Activated naive CD4-positive, alpha-beta T cell treated with anti-CD3 and anti-CD28 coated beads for 36 hours (primary cell): Measurements from ENCODE around the gene CPE. TPM values are rescaled to one million over a fixed set of nuclear protein-coding genes. Genes with fewer than 3 reads are reported as not detected.
A peak's percentile ranks its signal among the peaks of the same experiment; 100 is the strongest.
"Not testable (repeated sequence)": the region's sequence is repeated elsewhere in the genome, so short reads cannot be mapped to it uniquely, and the experiment has no call there.

Experiments
- CTCF ChIA-PET: fragments of 350-600 bp; sonication (Branson Sonifier 250); formaldehyde crosslinking; loops from one replicate; lab custom pipeline; 2021; ENCODE audit warnings: antibody characterized with exemption; lab: Charles Lee
- DNase-seq: peaks from one replicate; pipeline ENCODE4 v3.0.0-alpha.2; 2020
- H3K27ac Mint-ChIP-seq: one replicate; pipeline ENCODE4 v1.8.0; 2021; ENCODE audit warnings: mild to moderate bottlenecking, mixed read lengths
- H3K27me3 Mint-ChIP-seq: one replicate; pipeline ENCODE4 v1.8.0; 2021; ENCODE audit warnings: low read depth, mixed read lengths
- H3K36me3 Mint-ChIP-seq: one replicate; pipeline ENCODE4 v1.8.0; 2021; ENCODE audit warnings: low read depth, mixed read lengths
- H3K4me1 Mint-ChIP-seq: one replicate; pipeline ENCODE4 v1.8.0; 2021; ENCODE audit warnings: low read depth, mixed read lengths
- H3K4me3 Mint-ChIP-seq: one replicate; pipeline ENCODE4 v1.8.0; 2021; ENCODE audit warnings: mild to moderate bottlenecking, moderate library complexity, mixed read lengths
- H3K9me3 Mint-ChIP-seq: one replicate; pipeline ENCODE4 v1.8.0; 2021; ENCODE audit warnings: mixed read lengths
- intact Hi-C: fragments of 100-400 bp; cut with micrococcal nuclease; formaldehyde crosslinking; loops from one replicate; pipeline ENCODE4 v1.15.1; 2023
- total RNA-seq, 2 experiments: library from RNA; stranded (reverse); gene quantifications; one replicate each; pipeline ENCODE4 v1.2.3, GENCODE V29; 2021

Gene CPE
- total RNA-seq, 2 experiments from 2014 or later: 0.10 TPM; not detected in 1

DNA sequence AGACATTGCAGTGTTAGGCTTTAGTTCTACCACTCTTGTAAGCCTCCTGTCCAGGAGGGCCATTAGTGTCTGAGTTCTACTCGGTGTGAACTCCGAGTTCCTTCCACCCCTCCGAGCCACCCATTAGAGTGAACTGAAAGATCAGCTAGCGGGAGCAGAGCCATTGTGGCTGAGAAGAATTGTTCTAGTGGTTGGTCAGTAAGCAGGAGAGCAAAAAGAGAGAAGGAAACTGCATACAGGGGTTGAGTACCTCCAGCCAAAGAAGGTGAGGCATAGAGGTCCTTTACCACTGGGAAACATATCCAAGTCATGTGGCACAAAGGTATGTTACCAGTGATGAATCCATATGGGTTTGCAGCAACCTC is 96.9 kb downstream of the CPE start:
- Mint-ChIP-seq H3K36me3 (no peaks in the 10 kb centered on the region), H3K27me3 (peaks cover 14% of the 10 kb centered on the region), H3K9me3 (peaks cover 6% of the 10 kb centered on the region), H3K4me3 (no peak overlapping the region), H3K4me1 (no peaks in the 10 kb centered on the region), H3K27ac (no peak overlapping the region)
- DNase-seq: no peak
- CTCF ChIA-PET: no interaction called here
- intact Hi-C loops: no loop called here

DNA sequence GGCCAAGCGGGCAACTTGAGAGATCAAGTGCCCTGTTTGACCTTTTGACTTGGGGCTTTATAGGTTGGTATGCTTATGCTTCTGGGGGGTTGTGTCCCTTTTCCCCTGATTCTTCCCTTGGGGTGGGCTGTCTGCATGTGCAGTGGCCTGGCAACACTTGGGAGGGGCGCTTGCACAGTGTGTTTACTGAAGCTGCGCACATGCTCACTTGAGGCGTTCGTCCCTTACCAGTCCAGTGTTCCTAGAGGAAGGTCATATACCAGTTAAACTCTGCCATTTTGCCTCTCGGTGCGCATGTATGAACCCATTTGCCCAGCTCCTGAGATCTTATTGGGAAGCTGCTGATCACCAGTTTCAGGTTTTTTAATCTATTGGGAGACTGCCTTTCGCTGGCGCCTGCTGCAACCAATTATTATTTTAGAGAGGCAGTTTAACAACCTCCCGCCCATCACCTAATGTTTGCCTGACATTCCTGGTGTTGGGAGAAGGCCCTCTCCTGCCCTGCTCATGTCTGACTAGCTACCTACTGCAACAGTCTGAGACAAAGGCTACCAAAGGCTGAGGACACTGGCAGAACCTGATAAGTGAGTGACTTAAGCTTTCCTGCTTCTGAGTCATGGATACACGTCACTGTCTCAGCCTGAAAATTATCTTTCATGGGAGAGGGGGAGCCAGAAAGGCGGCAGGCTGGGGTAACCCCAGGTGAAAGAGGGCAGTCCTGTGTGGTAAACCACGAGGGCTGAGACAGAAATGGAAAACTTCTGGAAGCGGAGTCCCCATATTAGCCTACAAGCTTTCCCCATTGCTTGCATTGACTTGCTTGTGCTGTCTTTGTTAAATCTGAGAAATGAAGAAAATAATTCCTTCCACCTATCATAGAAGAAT is 97.6 kb downstream of the CPE start:
- intact Hi-C loops: no loop called here
- no peak overlapping the region for H3K27ac Mint-ChIP-seq
- peaks cover 6% of the 10 kb centered on the region for H3K9me3 Mint-ChIP-seq
- peaks cover 11% of the 10 kb centered on the region for H3K27me3 Mint-ChIP-seq
- no peak overlapping the region for H3K4me3 Mint-ChIP-seq
- CTCF ChIA-PET: no interaction called here
- DNase-seq: no peak
- H3K4me1 Mint-ChIP-seq: no peaks in the 10 kb centered on the region
- H3K36me3 Mint-ChIP-seq: no peaks in the 10 kb centered on the region

DNA sequence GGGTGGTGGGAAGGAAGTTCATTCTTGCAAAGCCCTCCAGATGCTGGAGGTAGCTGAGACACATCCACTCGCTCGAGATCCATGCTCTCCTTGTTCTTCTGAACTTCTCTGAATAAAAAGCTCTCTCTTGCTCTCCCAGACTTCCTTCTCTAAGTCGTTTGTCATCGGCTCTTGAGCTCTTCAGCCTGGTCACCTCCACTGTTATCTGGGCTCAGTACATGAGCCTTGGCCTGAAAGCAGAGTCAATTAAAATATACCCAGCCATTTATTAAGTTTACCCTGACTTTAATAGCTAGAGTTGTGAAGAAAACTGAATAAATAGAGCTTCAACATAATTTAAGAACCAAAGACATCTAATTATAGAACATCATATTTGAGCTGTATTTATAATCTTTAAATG is 99.0 kb downstream of the CPE start:
- no peaks in the 10 kb centered on the region for H3K36me3 Mint-ChIP-seq
- no peak overlapping the region for H3K4me3 Mint-ChIP-seq
- H3K27ac Mint-ChIP-seq: no peak overlapping the region
- H3K9me3 Mint-ChIP-seq: peaks cover 6% of the 10 kb centered on the region
- CTCF ChIA-PET: interaction anchor here (1.2 kb wide), 1 partner anchor 346 kb away, joined by 4 read pairs; no protein-coding TSS in a partner anchor
- DNase-seq: no peak
- H3K27me3 Mint-ChIP-seq: peaks cover 10% of the 10 kb centered on the region
- intact Hi-C loops: no loop called here
- no peaks in the 10 kb centered on the region for H3K4me1 Mint-ChIP-seq

DNA sequence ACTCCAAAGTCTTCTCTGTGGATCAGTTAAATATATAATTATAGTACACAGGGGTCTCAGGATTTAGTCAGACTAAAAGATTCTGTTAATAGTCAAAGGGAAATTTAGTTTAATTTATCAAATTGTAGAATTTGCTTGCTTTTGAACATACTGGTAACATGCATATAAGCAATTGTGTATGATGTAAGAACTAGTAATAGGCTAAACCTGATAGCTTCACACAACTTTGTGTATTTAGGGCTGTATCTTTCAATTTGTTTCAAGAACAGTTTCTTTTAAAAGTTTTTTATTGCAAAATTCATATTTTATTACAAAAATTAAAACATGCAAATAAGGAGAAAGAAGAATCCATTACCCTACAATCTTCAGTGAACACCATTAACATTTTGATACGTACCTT is 99.5 kb downstream of the CPE start:
- H3K27me3 Mint-ChIP-seq: peaks cover 10% of the 10 kb centered on the region
- no peak for DNase-seq
- CTCF ChIA-PET: interaction anchor here (1.2 kb wide), 1 partner anchor 347 kb away, joined by 4 read pairs; no protein-coding TSS in a partner anchor
- H3K4me3 Mint-ChIP-seq: no peak overlapping the region
- intact Hi-C loops: no loop called here
- H3K36me3 Mint-ChIP-seq: no peaks in the 10 kb centered on the region
- H3K4me1 Mint-ChIP-seq: no peaks in the 10 kb centered on the region
- no peak overlapping the region for H3K27ac Mint-ChIP-seq
- H3K9me3 Mint-ChIP-seq: peaks cover 3% of the 10 kb centered on the region

DNA sequence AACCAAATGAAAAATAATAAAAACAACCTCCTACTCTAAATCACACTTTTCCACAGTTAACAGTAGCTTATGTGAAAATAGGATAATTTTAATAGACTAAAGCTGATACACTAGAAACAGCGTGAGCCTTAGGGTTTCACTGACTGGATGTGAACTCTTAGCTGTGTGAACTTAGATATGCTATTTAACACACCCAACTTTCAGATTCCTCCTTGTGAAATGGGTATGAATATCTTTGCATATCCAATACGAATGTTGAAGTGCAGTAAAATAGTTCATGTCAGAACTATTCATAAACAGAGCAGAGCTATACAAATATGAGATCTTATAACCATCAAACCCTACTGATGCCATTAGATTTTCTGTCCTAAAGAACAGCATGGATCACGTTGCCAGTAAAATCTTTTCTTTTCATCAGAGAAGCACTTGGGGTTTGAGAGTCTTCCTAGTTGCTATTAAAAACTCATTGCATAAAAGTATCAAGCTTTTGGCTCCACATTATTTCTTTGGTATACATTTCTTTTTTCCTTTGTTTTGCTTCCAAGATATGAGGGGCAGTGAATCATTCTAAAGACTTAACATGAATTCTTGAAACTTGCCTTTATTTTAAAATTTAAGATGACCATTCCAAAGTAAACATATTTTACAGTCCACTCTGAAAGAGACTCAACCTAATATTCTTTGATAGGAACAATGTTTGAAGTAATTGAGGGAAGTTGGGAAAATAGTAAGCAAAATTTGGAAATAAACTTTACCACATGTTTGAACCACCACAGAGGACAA is 102.4 kb downstream of the CPE start:
- no peak overlapping the region for H3K27ac Mint-ChIP-seq
- H3K27me3 Mint-ChIP-seq: peaks cover 10% of the 10 kb centered on the region
- H3K4me1 Mint-ChIP-seq: no peaks in the 10 kb centered on the region
- CTCF ChIA-PET: interaction anchor here (0.8 to 1.0 kb wide), 2 partner anchors 12 to 66 kb away, joined by 3 to 5 read pairs; no protein-coding TSS in a partner anchor
- no peaks in the 10 kb centered on the region for H3K9me3 Mint-ChIP-seq
- DNase-seq: no peak
- H3K4me3 Mint-ChIP-seq: no peak overlapping the region
- intact Hi-C loops: no loop called here
- no peaks in the 10 kb centered on the region for H3K36me3 Mint-ChIP-seq

DNA sequence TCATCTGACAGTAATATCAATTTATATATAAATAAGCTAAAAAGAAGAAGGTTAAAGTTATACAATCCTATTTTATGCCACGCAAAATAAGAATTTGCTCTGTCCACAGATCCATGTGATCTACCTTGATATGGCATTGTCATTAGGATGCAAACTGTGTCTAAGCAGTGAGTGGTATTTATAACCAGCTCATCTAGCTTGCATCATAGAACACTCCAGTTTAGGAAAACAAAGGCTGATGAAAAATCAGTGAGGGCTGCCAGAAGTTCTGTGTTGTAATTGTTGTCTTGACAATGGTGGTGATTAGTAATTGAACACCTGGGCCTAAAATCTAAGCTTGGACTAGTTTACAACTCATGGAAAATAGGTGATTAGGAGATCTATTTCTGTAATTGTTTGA is 111.0 kb downstream of the CPE start:
- H3K27me3 Mint-ChIP-seq: peaks cover 29% of the 10 kb centered on the region
- H3K9me3 Mint-ChIP-seq: no peaks in the 10 kb centered on the region
- no peak overlapping the region for H3K27ac Mint-ChIP-seq
- H3K36me3 Mint-ChIP-seq: no peaks in the 10 kb centered on the region
- intact Hi-C loops: loop anchor here (5.0 kb wide), 2 partner anchors 213 to 763 kb away; no protein-coding TSS in a partner anchor
- no peak for DNase-seq
- CTCF ChIA-PET: no interaction called here
- H3K4me3 Mint-ChIP-seq: no peak overlapping the region
- H3K4me1 Mint-ChIP-seq: peaks cover 7% of the 10 kb centered on the region

DNA sequence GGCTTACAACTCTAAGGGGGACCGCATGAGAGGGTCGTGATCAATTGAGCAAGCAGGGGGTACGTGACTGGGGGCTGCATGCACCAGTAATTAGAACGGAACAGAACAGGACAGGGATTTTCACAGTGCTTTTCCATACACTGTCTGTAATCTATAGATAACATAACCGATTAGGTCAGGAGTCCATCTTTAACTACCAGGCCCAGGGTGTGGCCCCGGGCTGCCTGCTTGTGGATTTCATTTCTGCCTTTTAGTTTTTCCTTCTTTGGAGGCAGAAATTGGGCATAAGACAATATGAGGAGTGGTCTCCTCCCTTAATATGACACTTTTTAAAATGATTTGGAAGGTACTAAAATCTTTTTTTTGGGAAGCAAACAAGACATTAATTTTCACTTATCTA is 113.8 kb downstream of the CPE start:
- not testable (repeated sequence) for H3K9me3 Mint-ChIP-seq, H3K36me3 Mint-ChIP-seq, H3K27ac Mint-ChIP-seq, H3K4me1 Mint-ChIP-seq, DNase-seq, H3K4me3 Mint-ChIP-seq
- CTCF ChIA-PET: interaction anchor here (1.0 to 2.5 kb wide), 15 partner anchors 10 to 617 kb away, joined by 3 to 21 read pairs (median 4); no protein-coding TSS in a partner anchor
- intact Hi-C loops: loop anchor here (5.0 kb wide), 2 partner anchors 210 to 760 kb away; no protein-coding TSS in a partner anchor
- peaks cover 13% of the 10 kb centered on the region for H3K27me3 Mint-ChIP-seq

DNA sequence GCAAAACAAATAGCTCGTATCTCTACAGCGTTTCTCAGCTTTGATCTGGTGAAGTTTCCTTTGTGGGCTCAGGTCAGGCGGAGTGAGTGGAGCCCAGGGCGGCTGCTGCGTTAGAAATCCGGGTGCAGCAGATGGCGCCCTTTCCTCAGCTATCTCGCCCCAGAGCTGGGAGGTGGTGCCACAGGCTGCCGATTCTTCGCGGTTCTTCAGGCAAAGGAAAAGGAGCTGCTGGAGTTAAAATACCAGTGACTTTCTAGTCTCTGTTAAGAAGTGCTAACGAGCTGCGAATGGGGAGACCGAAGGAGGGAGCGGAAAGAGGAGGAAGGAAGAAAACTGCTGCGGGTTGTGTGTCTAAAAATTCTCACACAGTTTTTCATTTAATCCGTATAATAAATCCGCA is 114.6 kb downstream of the CPE start:
- H3K4me3 Mint-ChIP-seq: peak overlapping the region; percentile 56
- peaks cover 7% of the 10 kb centered on the region for H3K4me1 Mint-ChIP-seq
- CTCF ChIA-PET: interaction anchor here (0.6 to 2.5 kb wide), 23 partner anchors 8 to 617 kb away, joined by 3 to 21 read pairs (median 3); no protein-coding TSS in a partner anchor

DNA sequence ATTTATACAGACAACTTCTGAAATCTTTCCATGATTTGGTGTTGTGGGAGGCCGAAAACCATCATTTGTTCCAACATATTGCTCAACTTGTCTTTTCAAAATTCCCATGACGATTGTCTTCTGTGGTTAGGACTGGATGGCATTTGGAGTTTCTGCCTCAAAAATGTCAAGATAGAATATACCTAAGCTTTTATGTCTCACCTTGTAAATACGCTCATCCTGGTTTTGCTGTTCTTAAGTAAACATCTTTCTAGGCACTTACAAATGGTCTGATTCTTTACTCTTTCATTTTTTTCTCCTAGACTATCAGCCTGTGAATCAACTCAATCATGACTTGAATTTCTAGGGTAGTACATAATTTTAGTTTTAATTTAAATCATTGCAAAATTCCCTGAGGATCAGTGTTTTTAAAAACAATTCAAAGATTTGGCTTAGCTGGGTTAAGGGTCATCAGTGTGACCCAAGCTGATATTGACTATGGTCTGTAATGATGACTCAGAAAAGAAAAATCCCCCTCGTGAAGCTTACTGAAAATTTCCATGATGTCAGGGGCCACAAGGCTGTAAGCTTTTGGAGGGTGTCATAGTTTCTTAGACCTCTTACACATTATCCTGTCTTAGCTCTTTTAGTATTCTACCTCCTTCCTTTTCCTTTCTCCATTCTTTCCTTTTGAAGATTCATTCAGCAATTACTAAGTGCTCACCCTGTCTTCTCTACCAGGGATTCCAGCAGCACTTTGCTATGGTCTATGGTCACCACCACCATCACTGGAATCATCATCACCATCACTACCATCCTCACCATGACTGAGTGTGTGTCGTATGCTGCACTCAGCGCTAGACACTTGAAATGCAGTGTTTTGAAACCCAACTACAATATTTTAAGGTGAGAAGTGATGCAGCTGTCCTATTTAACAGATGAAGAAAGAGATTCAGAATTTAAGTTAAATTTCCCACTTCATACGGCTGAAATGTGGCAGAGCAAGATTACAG is 124.4 kb downstream of the CPE start:
- H3K36me3 Mint-ChIP-seq: no peaks in the 10 kb centered on the region
- CTCF ChIA-PET: interaction anchor here (0.5 to 1.5 kb wide), 3 partner anchors 10 to 588 kb away, joined by 3 to 9 read pairs (median 3); no protein-coding TSS in a partner anchor
- peaks cover 2% of the 10 kb centered on the region for H3K4me1 Mint-ChIP-seq
- intact Hi-C loops: no loop called here
- no peaks in the 10 kb centered on the region for H3K9me3 Mint-ChIP-seq
- no peak overlapping the region for H3K4me3 Mint-ChIP-seq
- peaks cover 7% of the 10 kb centered on the region for H3K27me3 Mint-ChIP-seq
- H3K27ac Mint-ChIP-seq: no peak overlapping the region
- DNase-seq: no peak

More for the DNA sequence above, 114.6 kb downstream of the CPE start:
- H3K27ac Mint-ChIP-seq: no peak overlapping the region
- DNase-seq: peak; percentile 84
- no peaks in the 10 kb centered on the region for H3K9me3 Mint-ChIP-seq
- no peaks in the 10 kb centered on the region for H3K36me3 Mint-ChIP-seq
- intact Hi-C loops: loop anchor here (1.0 to 5.0 kb wide), 4 partner anchors 44 to 759 kb away; no protein-coding TSS in a partner anchor
- peaks cover 12% of the 10 kb centered on the region for H3K27me3 Mint-ChIP-seq

DNA sequence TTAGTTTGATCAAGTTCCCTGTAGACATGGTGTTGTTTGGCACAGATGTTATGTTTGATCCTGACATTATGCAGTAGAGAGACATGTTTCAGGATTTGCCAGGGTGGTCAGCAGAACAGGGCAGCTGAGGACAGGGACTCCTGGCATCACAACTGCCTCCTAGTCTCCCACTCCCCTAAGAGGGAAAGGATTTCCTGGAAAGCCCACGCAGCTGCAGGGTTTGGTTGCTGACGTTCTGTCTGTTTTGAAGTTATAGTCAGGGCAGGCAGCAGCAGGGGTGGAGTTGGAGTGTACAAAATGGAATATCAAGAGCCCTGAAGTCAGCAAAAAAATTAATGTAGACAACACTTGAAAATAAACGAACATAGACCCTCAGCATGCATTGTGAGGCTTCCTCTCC is 125.4 kb downstream of the CPE start:
- no peak overlapping the region for H3K27ac Mint-ChIP-seq
- H3K27me3 Mint-ChIP-seq: peaks cover 9% of the 10 kb centered on the region
- intact Hi-C loops: no loop called here
- no peaks in the 10 kb centered on the region for H3K9me3 Mint-ChIP-seq
- H3K36me3 Mint-ChIP-seq: no peaks in the 10 kb centered on the region
- no peak overlapping the region for H3K4me3 Mint-ChIP-seq
- CTCF ChIA-PET: no interaction called here
- peaks cover 2% of the 10 kb centered on the region for H3K4me1 Mint-ChIP-seq
- DNase-seq: no peak
